ENCODE data around the gene GNG12.

DNA sequence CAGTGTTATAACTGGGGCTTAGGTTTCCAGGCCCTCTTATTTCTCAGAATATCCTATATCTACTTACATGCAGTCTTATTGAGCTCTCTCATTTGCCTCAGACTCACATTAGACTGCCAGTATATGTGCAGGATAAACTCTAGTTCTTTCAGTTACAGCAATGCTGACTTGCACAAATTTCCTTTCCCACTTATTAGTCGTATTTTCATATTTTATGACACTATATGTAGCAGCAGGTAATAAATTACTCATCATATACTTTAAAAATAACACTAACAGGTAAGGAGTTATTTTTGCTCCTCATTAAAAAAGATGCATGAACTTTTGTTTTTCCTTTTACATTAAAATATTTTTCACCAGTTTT lies 82.6 kb downstream of the GNG12 start:
- no peak for TF ChIP-seq GATA3 (IDR thresholded peaks at IDR 0.05; ENCODE audit: low read depth, low read length)
- TF ChIP-seq GATA2 (IDR thresholded peaks at IDR 0.05; ENCODE audit: low read depth, low read length): no peak

All from SH-SY5Y (cell line).